ENCODE results near the gene SLC27A6. TPM values are rescaled to one million over a fixed set of nuclear protein-coding genes. Genes with fewer than 3 reads are reported as not detected.

The SLC27A6 gene
- total and polyA plus RNA-seq, 2 donors (not counting 1 experiment from before 2014, with no cell fraction given) = not detected

DNA sequence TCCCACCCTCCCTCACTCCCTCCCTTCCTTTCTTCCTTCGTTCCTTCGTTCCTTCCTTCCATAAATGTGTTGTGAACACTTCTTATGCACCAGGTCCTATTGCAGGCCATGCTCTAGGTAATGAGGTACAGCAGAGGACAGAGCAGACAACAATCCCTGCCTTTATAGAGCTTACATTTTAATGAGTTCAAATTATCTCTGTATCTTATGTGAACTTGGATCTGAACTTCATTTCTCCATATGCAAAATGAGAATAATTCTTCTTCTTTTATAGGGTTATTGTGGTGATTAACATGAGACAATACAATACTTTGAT lies 37.2 kb downstream of the SLC27A6 start:
- no peak overlapping the region for H3K27ac Mint-ChIP-seq
- WGBS (ENCODE audit: insufficient coverage) = no CpG with 5 or more reads among the region's 2 CpGs

GRCh38 chr5:129003232-129003631 lies 37.9 kb downstream of the SLC27A6 start:
- H3K4me3 ChIP-seq (ENCODE audit: control extremely low read depth in 1 of 5, extremely low read depth in 1 of 5, insufficient read depth in 1 of 5, low read depth in 2 of 5, low read length in 4 of 5) = no peak overlapping the region
- CTCF ChIA-PET = no interaction called here
- ATAC-seq (ENCODE audit: low read depth) = no peak
- Mint-ChIP-seq H3K27ac (no peak overlapping the region), H3K9me3 (ENCODE audit: insufficient read depth) (no peaks in the 10 kb centered on the region), H3K4me1 (no peaks in the 10 kb centered on the region), H3K27me3 (no peaks in the 10 kb centered on the region), H3K4me3 (no peak overlapping the region)
- no peaks in the 10 kb centered on the region for H3K79me2 ChIP-seq (ENCODE audit: control insufficient read depth, insufficient read depth, low read length)
- no peaks in the 10 kb centered on the region for H4K20me1 ChIP-seq (ENCODE audit: control insufficient read depth, insufficient read depth, low read length, poor library complexity, severe bottlenecking)
- no peak for DNase-seq
- intact Hi-C loops (cut with micrococcal nuclease) = no loop called here
- H3K9me3 ChIP-seq (ENCODE audit: control extremely low read depth in 1 of 3, control insufficient read depth in 2 of 3, insufficient read depth in 1 of 3, low read length in 2 of 3) = no peaks in the 10 kb centered on the region
- no peak overlapping the region for H3K9ac ChIP-seq (ENCODE audit: low read length)
- H3K27me3 ChIP-seq (replicated peaks in 1 of 4; ENCODE audit: control extremely low read depth in 1 of 4, control insufficient read depth in 3 of 4, insufficient read depth in 4 of 4, low read length in 3 of 4) = no peaks in the 10 kb centered on the region
- TF ChIP-seq, protein P1, sequence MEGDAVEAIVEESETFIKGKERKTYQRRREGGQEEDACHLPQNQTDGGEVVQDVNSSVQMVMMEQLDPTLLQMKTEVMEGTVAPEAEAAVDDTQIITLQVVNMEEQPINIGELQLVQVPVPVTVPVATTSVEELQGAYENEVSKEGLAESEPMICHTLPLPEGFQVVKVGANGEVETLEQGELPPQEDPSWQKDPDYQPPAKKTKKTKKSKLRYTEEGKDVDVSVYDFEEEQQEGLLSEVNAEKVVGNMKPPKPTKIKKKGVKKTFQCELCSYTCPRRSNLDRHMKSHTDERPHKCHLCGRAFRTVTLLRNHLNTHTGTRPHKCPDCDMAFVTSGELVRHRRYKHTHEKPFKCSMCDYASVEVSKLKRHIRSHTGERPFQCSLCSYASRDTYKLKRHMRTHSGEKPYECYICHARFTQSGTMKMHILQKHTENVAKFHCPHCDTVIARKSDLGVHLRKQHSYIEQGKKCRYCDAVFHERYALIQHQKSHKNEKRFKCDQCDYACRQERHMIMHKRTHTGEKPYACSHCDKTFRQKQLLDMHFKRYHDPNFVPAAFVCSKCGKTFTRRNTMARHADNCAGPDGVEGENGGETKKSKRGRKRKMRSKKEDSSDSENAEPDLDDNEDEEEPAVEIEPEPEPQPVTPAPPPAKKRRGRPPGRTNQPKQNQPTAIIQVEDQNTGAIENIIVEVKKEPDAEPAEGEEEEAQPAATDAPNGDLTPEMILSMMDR (IDR thresholded peaks at IDR 0.05) = no peak
- TF ChIP-seq EZH2 (IDR thresholded peaks at IDR 0.05; ENCODE audit: borderline replicate concordance, insufficient read depth, low read depth, low read length, poor library complexity, severe bottlenecking) = no peak
- POLR2A ChIA-PET = no interaction called here
- no peak overlapping the region for H3K27ac ChIP-seq (ENCODE audit: low read length in 2 of 2)
- H2AFZ ChIP-seq (ENCODE audit: insufficient read depth, low read depth, low read length, poor library complexity, severe bottlenecking) = no peak overlapping the region
- 100% methylated on average over 2 of the region's 2 CpGs for WGBS (ENCODE audit: insufficient coverage)
- H3K4me1 ChIP-seq (ENCODE audit: control insufficient read depth in 2 of 2, insufficient read depth in 2 of 2, low read length in 2 of 2) = no peaks in the 10 kb centered on the region
- no peaks in the 10 kb centered on the region for H3K36me3 ChIP-seq (replicated peaks in 1 of 2; ENCODE audit: control extremely low read depth in 1 of 2, control insufficient read depth in 1 of 2, extremely low read depth in 1 of 2, insufficient read depth in 2 of 2, low read length in 1 of 2)
- no peak overlapping the region for H3K4me2 ChIP-seq (replicated peaks; ENCODE audit: low read depth, low read length, poor library complexity, severe bottlenecking)

More for the DNA sequence above, 37.2 kb downstream of the SLC27A6 start:
- H3K79me2 ChIP-seq (ENCODE audit: control insufficient read depth, insufficient read depth, low read length) = no peaks in the 10 kb centered on the region
- H4K20me1 ChIP-seq (ENCODE audit: control insufficient read depth, insufficient read depth, low read length, poor library complexity, severe bottlenecking) = no peaks in the 10 kb centered on the region
- ATAC-seq (ENCODE audit: low read depth) (no peak), DNase-seq (no peak)
- no peaks in the 10 kb centered on the region for H3K4me1 ChIP-seq (ENCODE audit: control insufficient read depth in 2 of 2, insufficient read depth in 2 of 2, low read length in 2 of 2)
- H3K9me3 ChIP-seq (ENCODE audit: control extremely low read depth in 1 of 3, control insufficient read depth in 2 of 3, insufficient read depth in 1 of 3, low read length in 2 of 3) = no peaks in the 10 kb centered on the region
- no peak overlapping the region for H3K4me3 ChIP-seq (ENCODE audit: control extremely low read depth in 1 of 5, extremely low read depth in 1 of 5, insufficient read depth in 1 of 5, low read depth in 2 of 5, low read length in 4 of 5)
- H3K27me3 ChIP-seq (replicated peaks in 1 of 4; ENCODE audit: control extremely low read depth in 1 of 4, control insufficient read depth in 3 of 4, insufficient read depth in 4 of 4, low read length in 3 of 4) = no peaks in the 10 kb centered on the region
- H3K27ac ChIP-seq (ENCODE audit: low read length in 2 of 2) = no peak overlapping the region
- Mint-ChIP-seq H3K9me3 (ENCODE audit: insufficient read depth) (no peaks in the 10 kb centered on the region), H3K4me3 (no peak overlapping the region), H3K4me1 (no peaks in the 10 kb centered on the region), H3K27me3 (no peaks in the 10 kb centered on the region)
- H3K9ac ChIP-seq (ENCODE audit: low read length) = no peak overlapping the region
- CTCF ChIA-PET = no interaction called here
- POLR2A ChIA-PET = no interaction called here
- no peaks in the 10 kb centered on the region for H3K36me3 ChIP-seq (replicated peaks in 1 of 2; ENCODE audit: control extremely low read depth in 1 of 2, control insufficient read depth in 1 of 2, extremely low read depth in 1 of 2, insufficient read depth in 2 of 2, low read length in 1 of 2)
- TF ChIP-seq, protein P1 (IDR thresholded peaks at IDR 0.05) = no peak
- TF ChIP-seq EZH2 (IDR thresholded peaks at IDR 0.05; ENCODE audit: borderline replicate concordance, insufficient read depth, low read depth, low read length, poor library complexity, severe bottlenecking) = no peak
- intact Hi-C loops (cut with micrococcal nuclease) = no loop called here
- no peak overlapping the region for H3K4me2 ChIP-seq (replicated peaks; ENCODE audit: low read depth, low read length, poor library complexity, severe bottlenecking)
- H2AFZ ChIP-seq (ENCODE audit: insufficient read depth, low read depth, low read length, poor library complexity, severe bottlenecking) = no peak overlapping the region
